HG03378 (cell line): ENCODE data around the gene PRXL2A.
A peak's percentile ranks its signal among the peaks of the same experiment; 100 is the strongest.
"Not testable (repeated sequence)": the region's sequence is repeated elsewhere in the genome, so short reads cannot be mapped to it uniquely, and the experiment has no call there.

ENCODE experiments used
- ATAC-seq: cut with Tn5 transposase; IDR thresholded peaks from one replicate; pipeline ENCODE4 v1.9.1; 2021; ENCODE audit warnings: mild to moderate bottlenecking, moderate library complexity; ENCODE audit not compliant: unreplicated experiment

The PRXL2A gene

DNA sequence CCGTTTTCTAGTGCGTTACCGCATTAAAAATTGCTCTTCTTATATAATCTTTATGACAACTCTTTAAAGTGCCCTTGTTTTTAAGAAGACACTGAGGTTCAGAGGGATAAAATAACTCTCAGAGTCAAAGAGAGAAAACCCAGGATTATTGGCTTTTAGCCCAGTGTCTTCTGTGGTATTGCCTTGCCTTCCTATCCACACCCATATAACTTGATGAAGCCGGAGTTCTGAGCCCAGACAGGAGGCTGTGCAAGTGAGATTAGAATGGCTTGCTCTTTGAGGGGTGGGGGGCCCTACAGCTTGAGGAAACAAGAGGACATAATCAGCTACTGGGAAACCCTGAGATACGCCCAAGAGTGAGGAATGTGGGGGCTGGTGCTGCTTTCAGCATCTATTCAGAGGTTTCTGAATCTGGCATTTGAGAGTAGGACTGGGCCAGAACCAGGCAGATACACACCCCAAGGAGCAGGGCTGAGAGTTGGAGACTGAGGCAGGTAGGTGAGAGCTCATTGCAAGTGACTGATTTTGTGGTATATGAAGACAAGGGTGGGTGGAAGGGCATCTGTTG is 2.3 kb downstream of the PRXL2A start:
- ATAC-seq, result no peak

DNA sequence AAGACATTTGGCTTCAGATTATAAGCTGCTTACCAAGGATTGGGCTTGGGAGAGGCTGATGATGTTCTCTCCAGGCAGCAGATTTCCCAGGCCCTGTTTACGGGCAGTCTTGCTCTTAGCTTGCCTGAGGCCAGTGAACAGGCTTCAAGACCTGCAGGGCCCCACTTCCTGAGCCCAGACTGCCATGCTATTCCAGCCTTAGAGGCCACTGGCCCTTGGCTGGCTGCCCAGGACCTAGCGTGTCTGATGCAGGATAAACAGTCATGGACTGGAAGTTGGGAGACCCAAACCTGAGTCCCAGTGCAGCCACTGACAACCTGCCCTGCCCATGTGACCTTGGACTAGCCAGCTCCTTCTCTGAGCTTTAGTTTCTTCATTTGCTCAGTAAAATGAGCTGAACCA is 2.9 kb downstream of the PRXL2A start:
- ATAC-seq, result no peak

DNA sequence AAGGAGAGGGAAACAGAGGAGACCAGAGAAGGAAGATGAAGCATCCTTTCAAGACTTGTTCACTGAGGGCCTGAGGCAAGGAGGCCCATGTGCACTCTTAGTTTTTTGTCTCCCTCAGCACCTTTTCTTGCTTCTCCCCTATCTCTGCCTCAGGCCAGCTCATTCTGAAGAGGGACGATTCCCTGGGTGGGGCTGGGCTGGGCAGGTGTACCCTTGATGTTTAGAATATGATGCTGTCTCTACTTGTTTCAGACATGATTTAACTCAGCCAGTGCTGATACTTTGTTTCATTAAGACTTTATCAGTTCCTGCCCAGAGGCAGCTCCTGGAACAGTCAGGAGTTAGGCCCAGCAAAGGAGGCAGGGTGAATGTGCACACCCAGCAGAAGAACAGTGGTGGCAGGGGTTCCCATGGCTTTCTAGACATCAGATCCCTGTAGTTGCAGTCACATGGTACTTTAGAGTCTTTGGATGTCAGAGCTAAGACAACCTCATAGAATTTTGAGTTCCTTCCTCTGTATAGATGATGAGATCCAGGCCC is 3.4 kb downstream of the PRXL2A start:
- no peak for ATAC-seq

DNA sequence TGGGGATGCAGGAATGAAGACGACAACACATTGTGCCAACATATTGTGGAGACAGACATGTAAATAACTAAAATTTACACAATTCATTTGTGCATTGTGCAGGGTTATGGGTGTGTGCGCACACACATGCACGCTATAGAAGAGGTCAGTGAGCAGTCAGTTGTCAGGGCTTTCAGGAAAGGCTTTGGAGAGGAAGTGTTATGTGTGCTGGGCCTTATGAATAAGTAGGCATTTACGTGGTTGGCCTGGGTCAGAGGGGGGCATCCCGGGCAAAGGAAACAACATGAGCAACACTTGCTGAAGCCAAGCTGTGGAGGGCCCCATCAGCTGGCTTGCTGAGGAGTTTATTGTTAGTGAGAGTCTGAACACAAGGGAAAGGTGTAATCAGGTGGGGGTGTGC is 4.1 kb downstream of the PRXL2A start:
- no peak for ATAC-seq

DNA sequence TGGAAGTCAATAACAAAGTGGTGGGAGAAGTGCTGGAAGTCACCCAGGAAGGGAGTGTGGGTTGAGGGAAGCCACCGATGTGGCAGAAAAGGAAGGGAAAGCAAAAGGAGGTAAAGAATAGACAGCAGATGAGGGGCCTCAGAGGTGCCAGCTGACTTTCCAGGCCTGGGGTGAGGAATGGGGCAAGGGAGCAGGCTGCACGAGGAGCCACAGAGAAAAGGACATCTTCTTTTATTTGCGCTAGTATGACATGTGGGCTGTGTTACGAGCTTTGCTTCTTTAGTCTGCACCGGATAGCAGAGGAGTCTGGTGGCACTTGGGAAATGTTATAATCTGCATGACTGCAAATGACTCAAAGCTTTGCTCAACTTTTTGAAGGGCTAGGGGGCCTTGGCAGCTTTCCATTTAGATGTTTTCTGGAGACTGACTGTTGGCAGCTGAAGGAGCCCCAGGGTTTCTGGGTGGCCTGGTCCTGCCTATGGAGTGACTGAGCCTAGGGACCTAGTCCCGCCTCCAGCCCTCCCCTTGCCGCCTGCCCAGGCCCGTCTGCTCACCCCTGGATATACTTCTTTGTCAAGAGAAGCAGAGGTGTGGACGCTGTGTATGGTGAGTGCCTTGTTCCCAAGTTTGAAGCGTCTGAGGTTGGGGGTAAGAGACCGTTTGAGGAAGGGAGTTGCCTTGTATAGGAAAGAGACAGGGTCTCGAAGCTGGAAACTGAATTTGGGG is 5.1 kb downstream of the PRXL2A start:
- ATAC-seq, result no peak

DNA sequence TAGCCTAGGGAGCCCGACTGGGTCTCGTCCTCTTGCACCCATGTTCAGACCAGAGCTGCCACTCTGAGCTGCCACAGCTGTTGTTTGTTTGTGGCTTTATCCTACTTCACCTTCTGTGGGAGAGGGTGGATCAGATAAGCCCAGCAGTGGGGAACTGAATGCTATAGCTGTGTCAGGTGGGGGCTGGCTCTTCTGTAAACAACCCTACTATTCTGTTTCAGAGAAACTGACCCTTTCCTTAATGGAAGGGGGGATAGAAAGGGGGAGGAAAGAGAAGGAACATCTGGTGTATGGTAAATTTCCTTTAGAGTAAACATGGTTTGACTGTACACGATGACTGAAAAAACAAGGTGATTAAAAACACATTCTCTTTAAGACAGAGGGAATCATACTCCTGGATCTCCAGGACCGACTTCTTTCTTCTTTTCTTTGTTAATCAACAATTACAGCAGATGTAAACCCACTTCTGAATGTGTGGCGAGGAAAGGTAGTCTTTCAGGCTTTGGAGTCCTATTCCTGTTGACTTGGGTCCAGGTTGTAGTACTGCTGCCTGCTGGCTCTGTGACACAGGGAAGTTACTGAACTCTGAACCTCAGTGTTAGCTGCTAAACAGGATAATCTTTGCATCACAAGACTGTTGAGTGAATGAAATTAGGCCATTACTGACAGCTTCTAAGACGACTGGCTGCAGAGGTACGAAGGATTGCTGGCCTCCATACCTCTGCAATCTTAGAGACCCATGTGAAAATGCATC is 6.0 kb downstream of the PRXL2A start:
- no peak for ATAC-seq

DNA sequence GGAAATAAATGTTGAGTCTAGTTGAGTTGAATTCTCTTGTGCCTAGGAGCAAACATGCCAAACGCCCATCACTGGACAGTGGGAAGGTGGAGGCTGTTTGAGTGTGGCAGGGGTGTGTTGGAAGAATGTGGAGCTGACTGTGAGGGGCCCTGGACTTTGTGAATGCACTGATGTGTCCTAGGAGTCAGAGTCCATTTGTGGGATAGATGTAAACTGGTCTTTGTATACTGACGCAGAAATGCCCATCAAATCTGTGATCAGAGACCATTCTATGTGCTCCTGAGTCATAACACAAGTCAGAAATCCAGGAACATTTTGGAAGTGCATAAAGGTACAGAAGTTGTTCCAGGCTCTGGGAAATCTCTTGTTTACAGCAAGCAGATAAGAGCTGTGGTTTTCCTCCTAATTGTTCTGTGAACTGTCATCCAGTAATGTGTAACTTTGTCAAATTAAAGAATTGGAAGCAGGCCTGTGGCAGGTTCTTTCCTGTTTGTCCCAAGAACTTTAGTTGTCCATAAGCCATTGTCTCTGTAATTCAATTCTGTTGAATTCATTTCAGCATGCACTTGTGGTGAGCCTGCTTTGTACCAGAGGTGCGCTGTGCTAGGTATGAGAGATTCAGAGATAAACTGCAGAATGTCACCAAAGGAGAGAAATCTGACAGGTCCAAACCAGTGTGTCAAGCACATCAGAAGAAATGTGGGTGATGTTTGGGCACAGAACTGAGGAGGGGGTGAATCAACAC is 7.6 kb downstream of the PRXL2A start:
- ATAC-seq, result no peak

DNA sequence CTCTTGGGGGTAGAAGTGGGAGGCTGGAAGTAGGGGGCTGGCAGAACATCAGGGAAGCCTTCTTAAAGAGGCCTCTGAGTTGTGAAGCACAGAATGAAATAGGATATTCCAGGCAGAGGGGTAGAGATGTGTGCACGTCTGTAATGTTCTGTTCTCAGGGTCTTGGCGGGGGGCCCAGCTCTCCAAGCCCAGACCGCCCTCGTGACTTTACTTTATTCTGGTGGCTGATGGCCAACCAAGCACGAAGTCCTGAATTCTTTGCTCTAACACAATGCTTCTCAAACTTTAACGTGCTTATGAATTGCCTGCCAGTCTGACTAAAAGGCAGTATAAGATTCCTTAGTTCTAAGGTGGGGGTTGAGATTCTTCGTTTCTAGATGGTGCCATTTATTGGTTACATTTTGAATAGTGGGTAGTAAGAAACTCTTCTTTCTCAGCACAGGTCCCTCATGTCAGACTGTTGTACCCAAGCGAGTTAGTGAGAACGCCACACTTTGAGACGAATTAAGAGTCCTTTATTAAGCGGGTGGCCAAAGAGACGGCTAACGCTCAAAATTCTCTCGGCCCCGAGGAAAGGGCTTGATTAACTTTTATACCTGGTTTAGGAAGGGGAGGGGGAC is 8.2 kb downstream of the PRXL2A start:
- ATAC-seq, result no peak

DNA sequence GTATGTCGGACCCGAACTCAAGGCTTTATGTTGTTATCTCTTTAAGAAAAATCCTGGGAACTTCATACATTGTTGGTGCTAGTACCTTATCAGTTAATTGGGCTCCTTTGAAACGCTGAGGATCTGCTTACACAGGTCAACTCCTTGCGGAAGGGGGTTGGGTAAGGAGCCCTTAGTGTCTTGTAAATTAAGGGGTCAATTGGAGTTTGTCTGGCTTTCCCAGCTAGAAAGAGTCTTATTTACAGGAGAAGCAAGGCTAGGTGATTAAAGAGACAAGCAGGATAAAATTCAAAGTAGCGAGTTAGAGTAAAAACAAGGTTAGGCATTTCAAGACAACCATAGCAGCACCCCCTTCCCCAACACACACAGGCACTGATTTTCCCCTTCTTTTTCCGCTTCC is 8.9 kb downstream of the PRXL2A start:
- not testable (repeated sequence) for ATAC-seq

DNA sequence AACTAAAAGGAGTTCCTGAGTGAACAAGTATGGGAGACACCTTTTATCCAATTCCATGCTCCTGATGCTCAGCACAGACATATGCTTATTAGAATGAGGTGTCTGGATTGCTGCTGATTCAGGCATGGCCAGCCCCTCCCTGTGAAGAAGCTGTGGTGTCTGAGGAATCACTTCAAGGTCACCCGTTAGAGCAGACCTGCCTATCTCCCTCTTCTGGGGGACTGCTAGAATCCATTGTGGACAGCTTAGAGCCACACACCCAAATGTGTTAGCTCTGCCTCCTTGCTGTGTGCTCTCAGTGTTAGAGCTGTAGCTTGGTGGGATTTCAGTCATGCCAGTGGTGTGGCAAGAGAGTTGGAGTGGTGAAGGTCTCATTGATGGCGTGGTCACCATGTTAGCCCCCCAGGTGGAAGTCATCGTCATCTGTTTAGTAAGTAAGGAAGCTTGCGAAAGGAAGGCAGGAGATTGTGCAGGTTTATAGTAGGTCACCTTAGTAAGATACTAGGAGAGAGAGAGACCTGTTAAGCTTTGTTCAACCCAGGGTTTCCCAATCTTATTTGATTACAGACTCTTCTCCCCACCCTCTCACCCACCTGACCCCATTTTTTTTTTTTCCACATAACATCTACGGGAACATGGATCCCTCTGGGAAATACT is 12.8 kb downstream of the PRXL2A start:
- ATAC-seq, result peak; percentile 16

DNA sequence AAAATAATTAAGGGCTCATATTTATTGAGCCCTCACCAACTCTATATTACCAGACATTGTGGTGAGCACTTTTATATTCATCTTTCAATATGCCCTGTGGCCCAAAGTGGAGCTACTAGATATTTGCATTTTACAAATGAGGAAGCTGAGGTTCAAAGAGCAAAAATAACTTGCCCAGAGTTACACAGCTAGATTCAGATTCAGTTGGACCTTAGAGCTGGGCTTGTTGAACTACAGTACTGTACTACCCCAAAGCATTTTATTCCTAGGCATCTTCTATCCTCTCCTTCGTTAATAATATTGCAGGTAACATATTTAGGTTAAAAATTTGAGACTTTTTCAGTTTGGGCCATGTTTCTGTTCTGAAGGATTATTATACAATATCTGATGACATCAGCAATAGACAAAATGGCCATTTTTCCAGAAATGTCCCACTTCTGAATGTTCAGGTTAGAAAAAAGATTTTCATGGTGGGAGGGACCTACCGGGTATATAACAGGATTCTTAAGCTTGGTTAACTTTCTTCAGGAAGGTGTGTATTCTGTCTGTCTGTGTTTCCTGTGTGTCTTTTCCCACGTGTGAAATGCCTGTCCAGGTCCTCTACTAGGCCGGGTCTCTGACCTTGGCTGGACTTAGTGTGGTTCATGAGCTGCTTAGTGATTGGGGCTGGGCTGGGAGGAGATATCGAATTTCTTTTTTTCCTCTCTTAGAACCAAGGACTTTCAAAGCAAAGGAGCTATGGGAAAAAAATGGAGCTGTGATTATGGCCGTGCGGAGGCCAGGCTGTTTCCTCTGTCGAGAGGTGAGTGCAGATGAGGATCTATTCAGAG is 13.6 kb downstream of the PRXL2A start:
- peak; percentile 95 for ATAC-seq

DNA sequence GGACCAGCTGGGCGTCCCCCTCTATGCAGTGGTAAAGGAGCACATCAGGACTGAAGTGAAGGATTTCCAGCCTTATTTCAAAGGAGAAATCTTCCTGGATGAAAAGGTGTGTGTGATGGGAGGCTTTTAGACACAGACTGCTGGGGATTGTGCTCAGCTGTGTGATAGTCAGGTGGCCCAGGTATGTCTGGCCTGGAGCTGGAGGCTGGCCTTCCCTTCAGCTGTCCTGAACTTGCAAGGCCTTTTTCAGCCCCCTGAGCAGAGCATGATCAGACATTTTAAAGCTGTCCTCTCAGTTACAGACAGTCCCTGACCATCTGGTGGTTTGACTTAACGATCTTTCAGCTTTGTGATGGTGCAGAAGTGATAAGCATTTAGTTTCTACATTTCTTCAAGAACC is 17.6 kb downstream of the PRXL2A start:
- ATAC-seq, result no peak

DNA sequence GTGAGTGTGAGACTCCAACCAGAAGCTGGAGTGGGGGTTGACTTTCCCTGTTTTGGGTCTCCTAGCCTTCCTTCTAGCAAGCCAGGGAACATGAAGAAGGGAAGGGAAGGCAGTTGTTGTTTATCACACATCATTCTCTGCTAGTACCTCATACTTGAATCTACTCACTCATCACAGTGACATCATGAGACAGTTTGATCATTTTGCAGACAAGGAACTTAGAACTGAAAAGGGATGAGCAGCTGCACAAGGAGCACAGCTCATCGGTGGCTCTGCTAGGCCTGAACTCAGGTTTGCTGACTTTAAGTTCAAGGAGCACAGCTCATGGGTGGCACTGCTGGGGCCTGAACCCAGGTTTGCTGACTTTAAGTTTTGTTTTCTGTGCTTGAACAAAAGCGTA is 19.2 kb downstream of the PRXL2A start:
- ATAC-seq, result no peak

DNA sequence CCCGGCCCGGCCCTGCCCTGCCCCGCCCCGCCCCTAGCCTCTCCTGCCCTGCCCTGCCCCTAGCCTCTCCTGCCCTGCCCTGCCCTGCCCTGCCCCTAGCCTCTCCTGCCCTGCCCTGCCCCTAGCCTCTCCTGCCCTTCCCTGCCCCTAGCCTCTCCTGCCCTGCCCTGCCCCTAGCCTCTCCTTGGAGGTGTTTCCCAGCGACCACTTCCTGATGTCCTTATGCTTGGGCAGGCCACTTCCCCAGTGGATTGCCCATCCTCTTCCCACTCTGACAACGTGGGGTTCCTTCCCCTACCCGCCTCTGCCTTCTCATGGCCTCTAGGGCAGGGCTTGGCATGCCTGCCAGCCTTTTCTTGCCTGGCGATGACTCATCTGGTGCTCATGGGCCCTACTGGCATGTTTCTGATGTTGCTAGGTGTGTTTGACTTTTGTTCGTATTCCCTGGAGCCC is 21.2 kb downstream of the PRXL2A start:
- no peak for ATAC-seq

DNA sequence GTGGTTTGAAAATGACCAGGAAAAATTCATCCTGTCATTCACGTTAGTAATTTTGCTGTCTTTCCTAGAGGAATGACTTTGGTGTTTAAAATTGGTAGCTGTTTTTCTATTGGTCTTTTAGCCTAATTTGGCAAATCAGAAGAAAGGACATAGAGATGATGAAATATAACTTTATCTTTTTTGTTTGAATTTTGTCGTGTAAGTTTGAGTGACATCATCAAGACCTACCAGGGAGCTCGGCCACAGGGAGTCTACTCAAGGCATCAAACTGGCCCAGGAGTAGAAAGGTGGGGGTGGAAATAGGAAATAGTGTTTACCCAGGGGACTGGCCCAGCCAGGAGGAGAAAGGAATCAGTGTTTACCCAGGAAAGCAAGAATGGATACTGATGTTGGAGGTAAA is 24.8 kb downstream of the PRXL2A start:
- no peak for ATAC-seq

DNA sequence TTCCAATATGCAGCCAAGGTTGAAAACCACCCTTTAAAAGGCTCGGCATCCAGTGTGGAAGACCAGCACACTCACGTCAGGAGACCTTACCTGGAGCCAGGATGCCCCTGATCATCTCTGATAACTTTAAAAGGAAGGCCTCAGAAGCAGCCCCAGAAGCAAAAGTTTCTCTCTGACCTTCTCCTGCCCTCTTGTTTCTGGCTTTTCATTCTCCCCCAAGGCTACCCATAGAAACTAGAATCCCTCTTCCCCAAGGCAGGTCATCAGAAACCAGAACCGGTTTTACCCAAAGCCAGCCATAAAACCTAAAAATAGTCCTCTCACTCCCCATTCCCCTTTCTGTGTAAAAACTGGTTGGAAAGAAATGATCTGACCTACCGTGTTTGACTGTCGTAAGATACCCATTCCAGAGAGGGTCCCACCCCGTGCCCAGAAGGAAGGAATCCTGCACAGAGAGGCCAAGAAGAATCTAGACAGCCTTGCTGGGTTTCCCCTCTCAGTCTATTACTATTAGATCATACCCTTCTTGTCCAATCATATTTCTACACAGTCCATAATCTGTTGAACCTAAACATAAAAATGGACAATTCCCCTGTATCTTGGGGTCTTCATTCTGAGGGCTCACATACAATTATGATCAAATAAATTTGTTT is 28.2 kb downstream of the PRXL2A start:
- ATAC-seq, result no peak

DNA sequence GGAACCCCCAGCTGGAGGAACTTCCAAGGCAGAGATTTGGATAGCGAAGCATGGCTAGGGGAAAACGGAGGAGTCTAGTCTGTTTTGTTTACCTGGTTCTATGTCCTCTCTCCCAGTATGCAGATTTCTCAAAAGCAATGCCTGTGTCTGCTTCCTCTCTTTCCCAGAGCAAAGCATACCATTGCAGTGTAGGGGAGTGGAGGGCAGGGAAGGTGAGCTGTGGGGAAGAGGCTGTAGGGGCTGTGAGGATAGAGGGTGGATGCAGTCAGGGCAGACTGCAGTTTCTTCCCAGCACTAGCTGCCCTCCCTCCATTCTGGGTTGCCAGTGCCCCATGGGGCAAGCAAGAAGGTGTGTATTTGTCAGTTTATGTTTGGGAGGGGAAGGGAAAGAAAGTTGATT is 28.9 kb downstream of the PRXL2A start:
- no peak for ATAC-seq

DNA sequence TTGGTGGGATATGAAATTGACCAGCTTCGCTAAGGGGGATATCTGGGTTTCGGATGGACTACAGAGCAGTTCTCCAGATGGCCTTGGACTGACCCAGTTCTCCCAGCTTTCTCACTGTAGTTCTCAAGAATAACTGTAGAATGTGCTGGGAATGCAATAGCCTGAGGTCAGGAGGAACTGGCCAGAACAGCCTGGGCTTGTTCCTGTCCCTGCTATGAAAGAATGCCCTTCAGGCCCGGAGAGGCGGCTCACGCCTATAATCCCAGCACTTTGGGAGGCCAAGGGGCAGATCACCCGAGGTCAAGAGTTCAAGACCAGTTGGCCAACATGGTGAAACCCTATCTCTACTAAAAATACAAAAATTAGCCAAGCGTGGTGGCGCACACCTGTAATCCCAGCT is 33.5 kb downstream of the PRXL2A start:
- no peak for ATAC-seq

DNA sequence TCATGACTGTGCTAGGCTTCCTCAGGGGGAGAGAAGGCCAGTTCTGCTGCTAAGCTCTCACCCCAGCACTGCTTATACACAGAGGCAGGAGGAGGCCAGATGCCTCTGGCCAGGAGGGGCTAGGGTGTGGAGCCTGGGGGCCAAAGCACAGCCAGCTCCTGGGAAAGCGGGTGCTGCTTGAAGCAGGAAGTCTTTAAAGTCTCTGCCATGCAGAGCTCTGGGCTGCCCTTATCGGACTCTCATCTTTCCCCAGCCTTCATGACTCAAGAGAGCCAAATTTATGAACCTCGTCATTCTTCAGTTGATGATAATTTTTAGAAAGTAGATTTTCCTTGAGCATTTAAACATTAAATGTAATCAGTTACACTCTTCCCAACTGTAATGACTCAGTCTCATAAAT is 34.5 kb downstream of the PRXL2A start:
- ATAC-seq, result no peak
